HG03175 (cell line): ENCODE results near the gene SLC38A10.

Experiments
- ATAC-seq: cut with Tn5 transposase; IDR thresholded peaks from one replicate; pipeline ENCODE4 v1.9.1; 2021; ENCODE audit warnings: mild to moderate bottlenecking, moderate library complexity; ENCODE audit not compliant: unreplicated experiment

SLC38A10 gene

GRCh38 chr17:81244358-81245023 is 50.6 kb downstream of the SLC38A10 start:
- ATAC-seq, result no peak

DNA sequence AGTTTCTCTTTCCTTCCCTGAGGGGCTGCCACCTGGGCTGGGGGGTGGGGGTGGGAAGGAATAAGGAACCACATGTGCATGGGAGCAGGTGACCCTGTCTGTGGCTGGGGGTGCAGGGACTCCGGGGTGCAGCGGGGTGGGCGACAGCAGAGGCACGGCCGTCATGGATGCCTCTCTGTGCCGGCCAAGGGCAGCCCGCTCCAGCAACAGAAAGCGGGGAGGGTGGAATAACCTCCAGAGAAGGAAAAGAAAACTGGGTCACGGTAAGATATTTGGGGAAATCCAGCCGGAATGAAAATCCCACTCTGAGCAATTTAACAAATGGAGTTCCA is 51.8 kb downstream of the SLC38A10 start:
- no peak for ATAC-seq

GRCh38 chr17:81242421-81243332 is 52.4 kb downstream of the SLC38A10 start:
- ATAC-seq, result no peak

- ATAC-seq, result no peak
Measured at GRCh38 chr17:81241648-81242420, 53.3 kb downstream of the SLC38A10 start.

GRCh38 chr17:81241203-81241602 is 53.9 kb downstream of the SLC38A10 start:
- no peak for ATAC-seq

- no peak for ATAC-seq
Measured at GRCh38 chr17:81240761-81241160, 54.3 kb downstream of the SLC38A10 start.

- ATAC-seq, result no peak
Measured at GRCh38 chr17:81239714-81240555, 55.2 kb downstream of the SLC38A10 start.

- peak; percentile 91 for ATAC-seq
Measured at GRCh38 chr17:81238815-81239713, 56.0 kb downstream of the SLC38A10 start, which contains the start of the genes NDUFAF8 and TEPSIN. Gene NDUFAF8, plus strand, starts transcription at chr17:81239318. Its CDS starts 46 bp downstream, at chr17:81239364. Gene TEPSIN, minus strand, starts transcription at chr17:81239055. Its CDS starts 22 bp downstream, at chr17:81239033.

DNA sequence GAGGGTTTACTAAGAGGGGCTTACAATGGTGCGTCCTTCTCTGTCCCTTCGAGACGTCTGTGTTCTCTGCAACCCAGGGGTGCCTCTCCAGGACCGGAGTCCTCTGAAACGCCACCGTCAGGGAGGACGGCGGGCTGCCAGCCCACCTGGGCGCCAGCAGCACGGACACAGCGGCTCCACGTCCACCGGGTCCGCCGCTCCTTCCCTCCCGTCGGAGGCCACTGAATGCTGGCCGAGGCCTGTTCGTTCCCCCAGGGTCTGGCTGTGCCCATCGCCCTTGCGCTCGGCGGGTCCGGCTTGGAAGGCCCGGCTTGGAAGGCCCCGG is 56.7 kb downstream of the SLC38A10 start:
- ATAC-seq, result no peak

DNA sequence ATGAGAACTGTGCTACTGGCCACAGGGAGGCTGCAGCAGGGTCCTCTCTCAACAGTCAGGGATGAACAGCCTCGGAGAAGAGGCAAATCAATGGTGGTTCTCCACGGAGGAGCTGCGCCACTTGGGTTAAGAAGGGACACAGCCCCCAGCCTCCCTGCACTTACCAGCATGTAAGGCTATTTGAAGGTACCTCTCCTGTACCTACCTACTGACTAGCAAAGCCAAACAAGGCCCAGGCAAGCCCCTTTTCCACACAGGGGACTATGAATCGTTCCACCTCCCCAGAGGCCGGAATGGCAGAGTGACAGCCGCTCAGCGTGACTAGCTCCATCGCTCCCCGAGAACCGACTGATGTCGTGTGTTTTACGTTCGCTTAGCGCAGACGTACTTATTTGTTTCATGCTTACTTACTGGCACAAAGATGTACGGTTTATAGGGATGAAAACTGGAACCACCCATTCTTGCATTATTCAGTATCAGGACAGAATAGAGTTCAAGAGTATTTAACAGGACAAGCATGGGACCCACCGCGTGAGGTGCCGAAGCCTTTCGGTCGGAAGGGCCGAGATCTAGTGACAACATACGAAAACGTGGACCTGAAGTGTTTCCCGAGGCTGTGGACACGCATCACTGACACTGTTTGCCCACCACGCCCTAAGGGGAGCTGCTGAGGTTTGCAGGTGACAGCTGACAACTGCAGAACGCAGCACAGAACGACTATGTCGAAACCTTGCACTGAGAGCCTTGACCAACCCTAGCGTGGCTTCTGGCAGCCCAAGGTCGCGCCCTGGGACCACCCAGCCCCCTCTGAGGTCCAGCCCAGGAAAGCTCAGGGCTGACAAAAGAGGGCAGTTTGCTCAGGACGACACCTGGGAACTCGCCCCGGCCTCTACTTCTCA is 57.3 kb downstream of the SLC38A10 start:
- no peak for ATAC-seq

DNA sequence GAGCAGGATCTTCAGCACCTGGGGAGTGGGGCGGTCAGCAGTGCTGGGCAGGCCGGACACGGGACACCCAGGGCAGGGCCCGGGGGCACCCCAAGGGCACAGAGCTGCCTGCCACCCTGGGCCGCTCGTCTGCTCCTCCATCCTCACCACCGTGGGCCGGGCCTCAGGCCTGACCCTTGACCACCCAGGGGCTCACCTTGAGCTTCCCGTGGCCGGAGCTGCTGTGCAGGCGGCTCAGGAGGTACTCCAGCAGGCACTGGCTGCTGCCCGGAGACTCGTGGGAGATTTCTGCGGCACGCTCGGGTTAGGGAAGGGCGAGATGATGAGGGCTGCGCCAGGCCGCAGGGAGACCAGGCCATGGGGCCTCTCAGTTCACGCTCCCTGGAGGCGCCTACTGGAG is 58.3 kb downstream of the SLC38A10 start:
- no peak for ATAC-seq

DNA sequence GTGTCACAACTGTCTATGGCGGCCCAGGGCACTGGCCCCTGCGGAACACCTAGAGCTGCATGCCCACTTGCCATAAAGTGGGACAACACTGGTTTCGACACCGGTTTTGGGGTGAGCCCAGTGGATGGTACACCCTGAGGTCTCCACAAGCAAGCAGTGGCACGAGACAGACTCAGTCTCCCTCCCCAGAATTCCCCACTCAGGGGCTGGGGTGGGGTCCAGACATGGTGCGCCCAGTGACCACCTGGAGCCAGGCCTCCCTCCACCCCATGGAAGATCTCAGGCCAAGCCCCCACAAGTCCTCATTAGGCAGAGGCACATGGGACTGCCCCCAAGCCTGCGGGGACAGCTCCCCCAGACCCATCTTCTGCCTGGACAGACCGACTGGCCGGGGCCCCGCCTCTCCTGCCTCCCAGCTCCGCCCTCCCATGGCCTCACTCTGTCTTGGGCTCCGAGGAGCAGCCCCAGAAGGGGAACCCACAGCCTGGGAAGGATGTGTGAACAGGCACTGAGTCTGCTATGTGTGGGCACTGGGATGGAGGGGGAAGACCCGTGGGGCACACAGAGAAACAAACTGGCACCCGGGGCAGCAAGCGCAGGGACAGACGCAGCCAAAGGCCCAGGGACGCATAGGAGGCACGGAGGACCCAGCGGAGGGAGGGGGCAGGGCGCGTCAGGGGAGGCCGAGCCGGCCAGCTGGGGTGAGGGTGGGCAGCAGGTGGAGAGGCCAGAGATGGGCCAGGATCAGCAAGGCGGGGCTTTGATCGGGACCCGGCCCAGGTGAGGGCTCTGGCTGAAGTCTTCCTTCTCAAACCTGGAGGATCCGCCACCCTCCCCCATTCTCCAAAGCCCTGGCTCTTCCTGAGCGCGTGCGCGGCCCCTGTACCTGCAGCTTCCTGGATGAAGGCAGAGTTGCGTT is 59.0 kb downstream of the SLC38A10 start:
- no peak for ATAC-seq

GRCh38 chr17:81234940-81235821 is 59.9 kb downstream of the SLC38A10 start:
- no peak for ATAC-seq

GRCh38 chr17:81234506-81234855 is 60.6 kb downstream of the SLC38A10 start:
- ATAC-seq, result no peak

GRCh38 chr17:81233811-81234505 is 61.1 kb downstream of the SLC38A10 start:
- ATAC-seq, result no peak

- ATAC-seq, result no peak
Measured at GRCh38 chr17:81233316-81233715, 61.8 kb downstream of the SLC38A10 start.
